MM.1S (cell line): ENCODE data around the gene TLDC2.
"Not testable (repeated sequence)": the region's sequence is repeated elsewhere in the genome, so short reads cannot be mapped to it uniquely, and the experiment has no call there.

Source experiments
- CTCF ChIP-seq: fragments of 300-600 bp; sonication (generic); IDR thresholded peaks from 2 replicates; pipeline ENCODE4 v1.5.1; 2016; ENCODE audit warnings: antibody characterized with exemption, low read length, mixed read lengths
- EZH2 ChIP-seq: fragments of 300-600 bp; sonication (generic); optimal IDR thresholded peaks from 2 replicates; pipeline ENCODE3; 2017; ENCODE audit warnings: low read depth, mild to moderate bottlenecking, antibody characterized with exemption, low read length, mixed read lengths

- not testable (repeated sequence) for TF ChIP-seq CTCF, EZH2
Measured at GRCh38 chr20:36936761-36937401, 60.9 kb downstream of the TLDC2 start.
